GM19238 (cell line): ENCODE measurements around the gene INAVA.
"Not testable (repeated sequence)": the region's sequence is repeated elsewhere in the genome, so short reads cannot be mapped to it uniquely, and the experiment has no call there.

Experiments
- DNase-seq: peaks from one replicate; pipeline ENCODE4 v3.0.0; 2011; ENCODE audit warnings: low spot score; ENCODE audit not compliant: insufficient read length

The INAVA gene

DNA sequence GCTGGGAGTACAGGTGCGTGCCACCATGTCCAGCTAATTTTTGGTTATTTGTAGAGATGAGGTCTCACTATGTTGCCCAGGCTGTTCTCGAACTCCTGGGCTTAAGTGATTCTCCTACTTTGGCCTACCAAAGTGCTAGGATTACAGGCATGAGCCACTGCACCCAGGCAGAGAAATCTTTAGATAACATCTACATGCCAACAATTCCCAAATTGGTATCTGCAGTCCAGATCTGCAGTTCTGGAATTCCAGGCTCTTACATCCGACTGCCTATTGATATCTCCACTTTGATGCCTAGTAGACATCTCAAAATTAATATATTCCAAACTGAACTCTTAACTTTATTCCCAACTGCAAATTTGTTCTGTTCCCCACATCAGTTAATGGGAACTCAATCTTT, 23.3 kb downstream of the INAVA start:
- DNase-seq, result no peak

DNA sequence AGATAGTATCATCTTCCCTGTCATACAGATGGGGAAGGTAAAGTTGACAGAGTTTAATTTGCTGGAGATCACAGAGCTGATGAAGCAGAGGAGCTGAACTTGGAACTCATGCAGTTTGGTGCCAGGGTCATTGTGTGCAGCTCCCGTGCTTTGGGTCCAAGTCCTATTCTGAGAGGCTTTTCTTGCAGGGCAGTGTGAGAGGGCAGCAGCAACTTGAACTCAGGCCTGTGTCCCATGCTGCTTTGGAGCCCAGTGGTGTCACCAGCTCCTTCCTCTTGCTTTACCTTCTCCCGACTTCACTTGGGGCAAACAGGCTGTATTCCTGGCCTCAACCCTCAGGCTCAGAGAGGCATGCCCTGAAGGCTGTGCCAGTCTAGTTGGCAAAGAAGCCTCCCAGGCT, 24.7 kb downstream of the INAVA start:
- no peak for DNase-seq

DNA sequence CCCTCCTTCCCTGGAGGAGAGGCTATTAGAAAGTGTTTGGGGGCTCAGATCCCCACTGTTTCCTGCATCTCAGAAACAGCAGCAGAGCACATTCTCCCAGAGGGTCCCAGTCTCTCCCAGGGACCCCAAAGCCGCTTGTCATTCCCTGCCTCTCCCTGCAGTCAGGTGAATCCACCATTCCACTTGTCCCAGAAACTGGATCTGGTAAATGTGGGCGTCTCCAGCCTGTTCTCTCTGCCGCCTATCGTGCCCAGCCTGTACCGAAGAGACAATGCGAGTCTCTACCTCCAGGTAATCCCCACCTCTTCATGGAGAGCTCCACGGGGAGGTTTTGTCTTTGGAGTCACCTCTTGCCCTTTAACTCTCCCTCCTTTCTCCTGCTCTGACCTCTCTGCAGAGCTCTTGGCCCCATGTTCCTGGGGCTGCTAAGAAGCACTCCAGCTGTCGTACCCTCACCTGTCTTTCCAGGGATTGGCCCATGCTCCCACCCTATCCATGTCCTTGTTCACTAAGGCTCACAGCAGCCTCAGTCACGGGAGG, 26.9 kb downstream of the INAVA start:
- DNase-seq, result no peak

GRCh38 chr1:200922406-200922805, 27.7 kb downstream of the INAVA start:
- no peak for DNase-seq

DNA sequence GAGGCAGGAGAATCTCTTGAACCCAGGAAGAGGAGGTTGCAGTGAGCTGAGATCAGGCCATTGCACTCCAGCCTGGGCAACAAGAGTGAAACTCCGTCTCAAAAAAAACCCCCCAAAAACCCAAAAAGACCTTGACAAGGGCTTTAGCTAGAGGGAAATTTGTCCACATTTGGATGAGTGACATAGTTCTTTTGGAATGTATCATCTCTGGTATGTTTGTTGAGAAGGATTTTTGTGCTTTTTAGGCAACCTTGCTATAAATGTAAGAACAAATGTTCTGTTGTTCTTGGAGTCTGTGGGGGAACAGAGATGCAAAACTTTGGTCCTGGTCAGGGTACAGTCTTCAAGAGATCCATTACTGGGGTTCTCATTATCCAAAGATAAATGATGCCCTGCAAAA, 28.9 kb downstream of the INAVA start:
- no peak for DNase-seq

DNA sequence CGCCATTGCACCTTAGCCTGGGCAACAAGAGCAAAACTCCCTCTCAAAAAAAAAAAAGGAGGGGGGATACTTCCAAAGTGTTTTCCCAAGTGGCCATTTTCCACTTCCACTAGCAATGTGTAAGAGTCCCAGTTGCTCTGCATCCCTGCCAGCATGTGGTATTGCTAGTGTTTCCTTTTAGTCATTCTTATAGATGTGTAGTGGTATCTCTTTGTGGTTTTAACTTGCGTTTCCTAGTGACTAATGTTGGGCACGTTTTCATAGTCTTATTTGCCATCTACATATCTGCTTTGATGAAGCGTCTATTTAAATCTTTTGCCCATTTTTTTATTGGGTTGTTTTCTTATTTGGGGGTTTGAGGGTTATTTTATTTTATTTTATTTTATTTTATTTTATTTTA, 31.1 kb downstream of the INAVA start:
- no peak for DNase-seq

GRCh38 chr1:200929530-200930278, 35.0 kb downstream of the INAVA start:
- no peak for DNase-seq

- not testable (repeated sequence) for DNase-seq
Observed at GRCh38 chr1:200930285-200930684, 35.6 kb downstream of the INAVA start.

DNA sequence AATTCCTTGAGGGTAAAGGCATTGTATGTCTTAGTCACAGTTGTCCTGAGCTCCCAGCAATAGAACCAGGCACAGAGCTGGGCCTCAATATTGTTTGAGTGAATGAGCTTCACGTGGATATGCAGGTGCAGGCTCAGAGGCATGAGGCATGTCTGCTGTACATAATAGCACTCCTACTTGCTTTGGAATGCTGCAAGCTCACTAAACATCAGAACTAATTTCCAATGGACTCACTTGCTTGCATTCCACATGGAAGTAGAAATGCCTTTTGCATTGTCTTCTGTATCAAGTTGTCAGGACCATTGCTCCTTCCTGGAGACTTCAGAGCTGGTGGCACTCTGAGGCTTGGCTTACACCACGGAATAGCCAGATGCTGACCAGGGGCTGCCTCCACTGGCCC, 37.1 kb downstream of the INAVA start:
- no peak for DNase-seq

DNA sequence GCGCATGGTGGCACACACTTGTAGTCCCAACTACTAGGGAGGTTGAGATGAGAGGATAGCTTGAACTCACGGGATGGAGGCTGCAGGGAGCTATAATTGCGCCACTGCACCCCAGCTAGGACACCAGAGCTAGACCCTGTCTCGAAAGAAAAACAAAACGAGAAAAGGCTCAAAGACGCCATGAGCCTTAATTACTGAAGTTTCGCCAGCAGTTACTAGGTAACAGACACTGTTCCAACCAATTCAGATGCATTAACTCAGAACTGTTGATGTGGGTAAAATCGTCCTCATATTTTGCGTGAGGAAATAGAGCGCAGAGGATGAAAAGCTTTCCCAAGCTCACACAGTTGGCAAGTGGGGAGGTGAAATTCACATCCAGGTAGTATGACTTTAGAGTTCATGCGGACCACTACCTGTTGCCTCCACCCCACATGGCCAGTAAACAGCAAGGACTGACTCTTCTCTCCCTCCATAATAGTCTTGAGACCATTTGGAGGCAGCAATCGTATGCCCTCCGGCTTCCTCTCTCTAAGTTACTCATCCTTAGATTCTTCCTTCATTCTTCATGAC, 40.1 kb downstream of the INAVA start:
- DNase-seq, result no peak

GRCh38 chr1:200935286-200935962, 40.7 kb downstream of the INAVA start:
- DNase-seq, result not testable (repeated sequence)

GRCh38 chr1:200938955-200939354, 44.3 kb downstream of the INAVA start:
- DNase-seq, result no peak

GRCh38 chr1:200945111-200945510, 50.4 kb downstream of the INAVA start:
- no peak for DNase-seq

- DNase-seq, result no peak
Observed at GRCh38 chr1:200947059-200947566, 52.4 kb downstream of the INAVA start.

GRCh38 chr1:200949626-200950025, 54.9 kb downstream of the INAVA start:
- no peak for DNase-seq

DNA sequence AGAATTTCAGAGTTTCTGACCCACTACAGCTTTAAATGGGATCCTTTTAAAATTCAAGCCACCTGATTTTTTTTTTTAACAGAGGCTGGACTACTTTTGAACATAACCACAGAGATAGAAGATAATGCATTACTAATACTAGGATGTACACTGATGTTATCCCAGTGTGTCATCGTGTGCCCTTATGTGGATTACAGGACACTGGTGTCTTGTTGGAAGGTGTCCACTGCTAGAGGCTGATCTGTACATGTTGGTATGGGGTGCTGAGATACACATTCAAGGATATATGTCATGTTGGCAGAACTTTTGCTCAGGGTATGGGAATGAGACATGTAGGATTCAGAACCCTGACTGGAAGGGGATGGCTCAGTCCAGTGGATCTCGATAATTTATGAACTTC, 56.3 kb downstream of the INAVA start:
- no peak for DNase-seq

DNA sequence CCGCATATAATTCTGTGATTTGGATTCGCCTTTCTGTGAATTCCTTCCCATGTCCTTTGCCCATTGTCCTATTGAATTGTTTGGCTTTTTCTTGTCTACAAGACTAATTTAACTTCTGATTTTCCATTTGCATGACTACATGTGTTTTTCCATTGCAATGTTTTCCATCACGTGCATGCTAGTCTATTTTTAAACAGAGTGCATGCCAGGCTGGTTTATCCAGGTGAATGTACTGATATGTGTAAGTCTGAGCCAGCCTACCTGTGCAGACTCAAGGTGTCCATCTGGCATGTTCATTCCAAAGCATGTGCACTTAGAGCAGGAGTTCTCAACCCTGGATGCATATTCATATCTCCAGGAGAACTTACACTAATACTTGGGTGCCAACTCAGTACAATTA, 59.7 kb downstream of the INAVA start:
- no peak for DNase-seq

GRCh38 chr1:200958597-200958996, 63.9 kb downstream of the INAVA start:
- no peak for DNase-seq

DNA sequence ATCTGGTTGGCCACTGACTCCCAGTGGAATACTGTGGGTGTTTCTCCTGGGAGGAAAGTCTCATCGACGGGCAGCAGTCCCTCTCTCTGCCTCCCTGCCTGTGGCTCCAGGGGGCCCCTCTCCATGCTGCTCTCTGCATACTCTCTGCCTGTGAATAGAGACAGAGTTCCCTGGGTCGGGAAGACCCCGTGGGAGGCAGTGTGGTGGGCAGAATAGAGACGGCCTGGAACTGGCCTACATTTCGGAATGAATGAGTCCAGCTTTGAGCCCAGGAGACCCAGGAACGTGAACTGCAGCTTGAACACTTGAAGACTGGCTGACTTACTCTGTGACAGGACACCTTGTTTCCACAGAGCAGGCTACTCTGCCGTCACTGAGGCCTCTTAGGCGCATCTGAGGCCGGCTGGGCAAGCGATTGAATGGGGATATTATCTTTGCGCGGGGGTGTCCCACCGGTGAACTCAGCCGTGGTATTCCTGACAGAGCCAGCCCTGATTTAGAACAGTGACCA, 64.8 kb downstream of the INAVA start:
- DNase-seq, result no peak

DNA sequence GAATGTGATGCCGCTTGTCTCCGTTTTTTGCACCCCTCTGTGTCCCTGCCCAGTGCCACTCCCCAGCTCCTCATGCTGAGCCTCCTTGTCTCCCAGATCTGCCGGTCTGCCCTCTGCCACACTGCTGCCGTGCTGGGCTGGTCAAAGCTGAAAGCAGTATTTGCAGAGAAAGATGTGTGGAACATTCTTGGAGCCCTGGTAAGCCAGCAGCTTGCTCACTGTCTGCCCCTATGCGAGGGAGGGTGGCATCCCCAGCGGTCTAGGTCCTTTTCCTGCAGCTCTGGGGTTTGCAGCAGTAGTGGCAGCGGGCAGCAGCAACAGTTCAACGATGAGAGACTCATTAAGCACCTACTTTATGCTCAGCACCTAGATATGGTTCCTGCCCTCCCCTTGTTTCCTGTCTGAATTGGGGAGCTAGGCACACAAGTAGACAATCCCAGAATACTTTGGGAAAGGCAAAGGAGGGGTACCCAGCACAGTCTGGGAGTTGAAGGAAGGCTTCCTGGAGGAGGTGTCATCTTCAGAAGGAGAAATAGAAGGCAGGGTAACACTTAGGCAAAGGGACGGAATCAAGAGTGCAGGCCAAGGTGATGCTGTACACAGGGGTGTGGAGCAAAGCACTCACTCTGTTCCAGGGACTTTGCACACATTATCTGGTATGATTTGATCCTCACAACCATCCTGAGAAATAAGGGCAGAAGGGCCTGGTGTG, 65.7 kb downstream of the INAVA start:
- no peak for DNase-seq

GRCh38 chr1:200960948-200961340, 66.2 kb downstream of the INAVA start:
- no peak for DNase-seq
